Keratinocyte (primary cell): ENCODE data around the gene RAB21. TPM values are rescaled to one million over a fixed set of nuclear protein-coding genes. Genes with fewer than 3 reads are reported as not detected.

Source experiments
- DNase-seq: peaks from one replicate; pipeline ENCODE4 v3.0.0-alpha.2; 2011; ENCODE audit warnings: low read depth, missing footprints, low spot score
- FAIRE-seq: peaks from 2 replicates; lab custom pipeline; 2011; peaks lifted over from hg19 to GRCh38; lab: Jason Lieb, UNC
- H2AFZ ChIP-seq: 2 replicates; pipeline ENCODE4 v1.6.0; 2012; ENCODE audit warnings: low read length, control low read depth, inconsistent platforms; ENCODE audit not compliant: control insufficient read depth
- H3K27ac ChIP-seq: 2 replicates; pipeline ENCODE4 v1.5.1; 2011; ENCODE audit warnings: low read length; ENCODE audit not compliant: control insufficient read depth, insufficient read depth
- H3K27me3 ChIP-seq: 3 replicates; pipeline ENCODE4 v1.6.0; 2011; ENCODE audit warnings: low read length; ENCODE audit not compliant: control insufficient read depth, insufficient read depth; ENCODE audit errors: extremely low read depth
- H3K36me3 ChIP-seq, 2 experiments: 2 replicates in 1 of 2; 3 replicates in 1 of 2; pipeline ENCODE4 v1.5.1; 2011; ENCODE audit warnings: low read length in 2 of 2, mild to moderate bottlenecking in 1 of 2; ENCODE audit not compliant: control insufficient read depth in 2 of 2, insufficient read depth in 2 of 2; ENCODE audit errors: extremely low read depth in 1 of 2
- H3K4me1 ChIP-seq: 3 replicates; pipeline ENCODE4 v1.5.1; 2011; ENCODE audit warnings: low read length; ENCODE audit not compliant: control insufficient read depth, insufficient read depth; ENCODE audit errors: extremely low read depth
- H3K4me2 ChIP-seq: 3 replicates; pipeline ENCODE4 v1.6.0; 2011; ENCODE audit warnings: low read depth, low read length; ENCODE audit not compliant: control insufficient read depth, insufficient read depth; ENCODE audit errors: extremely low read depth
- H3K4me3 ChIP-seq, 3 experiments: fragments of 200-600 bp in 1 of 3; sonication (generic) in 1 of 3; 2 replicates in 2 of 3; 3 replicates in 1 of 3; pipeline ENCODE4 v1.5.1; 2011 to 2016; ENCODE audit warnings: low read length in 3 of 3, mild to moderate bottlenecking in 3 of 3, control low read depth in 2 of 3, inconsistent platforms in 1 of 3, low read depth in 1 of 3, mixed read lengths in 1 of 3, mixed run types in 1 of 3, moderate library complexity in 1 of 3; ENCODE audit not compliant: control insufficient read depth in 2 of 3, insufficient read depth in 2 of 3; ENCODE audit errors: extremely low read depth in 1 of 3
- H3K79me2 ChIP-seq: 2 replicates; pipeline ENCODE4 v1.6.0; 2012; ENCODE audit warnings: low read length; ENCODE audit not compliant: control insufficient read depth, insufficient read depth
- H3K9ac ChIP-seq: 3 replicates; pipeline ENCODE4 v1.6.0; 2011; ENCODE audit warnings: low read length; ENCODE audit not compliant: control insufficient read depth, insufficient read depth; ENCODE audit errors: extremely low read depth
- H3K9me1 ChIP-seq: 3 replicates; pipeline ENCODE4 v1.6.0; 2011; ENCODE audit warnings: low read length; ENCODE audit not compliant: control insufficient read depth, insufficient read depth; ENCODE audit errors: extremely low read depth
- H3K9me3 ChIP-seq: 2 replicates; pipeline ENCODE4 v1.5.1; 2012; ENCODE audit warnings: low read depth, low read length; ENCODE audit not compliant: control insufficient read depth
- H4K20me1 ChIP-seq: 3 replicates; pipeline ENCODE4 v1.6.0; 2011; ENCODE audit warnings: low read length; ENCODE audit not compliant: control insufficient read depth, insufficient read depth; ENCODE audit errors: extremely low read depth
- CTCF ChIP-seq, 3 experiments: IDR thresholded peaks in 1 of 3; conservative IDR thresholded peaks in 1 of 3; optimal IDR thresholded peaks in 1 of 3; 2 replicates in 2 of 3; 3 replicates in 1 of 3; pipeline versions ENCODE3 to v1.5.1; 2011; ENCODE audit warnings: low read length in 3 of 3, mild to moderate bottlenecking in 3 of 3, moderate library complexity in 2 of 3, control low read depth in 1 of 3, inconsistent platforms in 1 of 3; ENCODE audit not compliant: insufficient read depth in 2 of 3; ENCODE audit errors: extremely low read depth in 1 of 3
- EZH2 ChIP-seq: IDR thresholded peaks from one replicate; pipeline ENCODE4 v1.6.1; 2012; ENCODE audit warnings: inconsistent platforms, mild to moderate bottlenecking, low read length, moderate library complexity
- dilution Hi-C: fragments of 300-500 bp; cut with MboI; formaldehyde crosslinking; loops from one replicate; pipeline ENCODE4 v1.7.0; 2020; ENCODE audit warnings: low sequenced_read_pairs; ENCODE audit not compliant: extremely low pct_ligation_motif_present
- polyA plus RNA-seq, 5 experiments: library from polyadenylated mRNA; depleted of rRNA in 3 of 5; stranded (reverse) in 3 of 5; stranded (forward) in 1 of 5; unstranded in 1 of 5; fragments of >200 nt; gene quantifications; 1 replicate in 1 of 5; 2 replicates in 3 of 5; 3 replicates in 1 of 5; pipeline versions ENCODE4 v1.2.1 to v1.2.3, GENCODE V29; 2011 to 2012; ENCODE audit warnings: missing spikeins in 2 of 5, low read depth in 1 of 5, low replicate concordance in 1 of 5

Gene RAB21
- polyA plus RNA-seq, 1 donor (not counting 4 experiments of a cell fraction or from before 2014, with no cell fraction given) = 21.9 TPM

GRCh38 chr12:71726548-71726947, 28.1 kb upstream of the RAB21 start:
- Histone ChIP-seq H3K4me1 (no peaks in the 10 kb centered on the region), H3K9me3 (no peaks in the 10 kb centered on the region), H3K36me3 (no peaks in the 10 kb centered on the region), H2AFZ (no peak overlapping the region), H3K4me2 (no peak overlapping the region), H3K27me3 (no peaks in the 10 kb centered on the region), H3K9me1 (no peaks in the 10 kb centered on the region), H3K9ac (no peak overlapping the region), H4K20me1 (no peaks in the 10 kb centered on the region), H3K27ac (no peak overlapping the region), H3K4me3 (no peak overlapping the region), H3K79me2 (no peaks in the 10 kb centered on the region)
- TF ChIP-seq EZH2 (no peak), CTCF (optimal IDR thresholded peaks at IDR 0.05 in 1 of 3, IDR thresholded peaks at IDR 0.05 in 1 of 3, conservative IDR thresholded peaks at IDR 0.05 in 1 of 3; ENCODE audit: extremely low read depth in 1 of 3, insufficient read depth in 2 of 3, low read length in 3 of 3) (no peak)
- DNase-seq (no peak), FAIRE-seq (no peak)
- dilution Hi-C loops = no loop called here

- Histone ChIP-seq H3K4me1 (no peaks in the 10 kb centered on the region), H3K4me2 (no peak overlapping the region), H3K9me3 (no peaks in the 10 kb centered on the region), H3K36me3 (no peaks in the 10 kb centered on the region), H3K79me2 (no peaks in the 10 kb centered on the region), H3K27me3 (no peaks in the 10 kb centered on the region), H2AFZ (no peak overlapping the region), H4K20me1 (no peaks in the 10 kb centered on the region), H3K9ac (no peak overlapping the region), H3K27ac (no peak overlapping the region), H3K9me1 (no peaks in the 10 kb centered on the region), H3K4me3 (no peak overlapping the region)
- DNase-seq (no peak), FAIRE-seq (no peak)
- dilution Hi-C loops = no loop called here
- no peak for TF ChIP-seq EZH2
- no peak for TF ChIP-seq CTCF (optimal IDR thresholded peaks at IDR 0.05 in 1 of 3, IDR thresholded peaks at IDR 0.05 in 1 of 3, conservative IDR thresholded peaks at IDR 0.05 in 1 of 3; ENCODE audit: extremely low read depth in 1 of 3, insufficient read depth in 2 of 3, low read length in 3 of 3)
Observed at GRCh38 chr12:71727958-71728357, 26.7 kb upstream of the RAB21 start.
